PFSK-1 (cell line): Measurements from ENCODE around the gene PRXL2B.

ENCODE experiments used
- FOXP2 ChIP-seq: optimal IDR thresholded peaks from 2 replicates; pipeline ENCODE3; 2011; ENCODE audit warnings: borderline replicate concordance, control low read depth, inconsistent platforms; ENCODE audit not compliant: insufficient read depth; ENCODE audit errors: extremely low read length, extremely low read depth
- POLR2AphosphoS5 ChIP-seq: IDR thresholded peaks from 2 replicates; pipeline ENCODE4 v1.6.1; 2012; ENCODE audit warnings: low read depth, mild to moderate bottlenecking, control low read depth, low read length, moderate library complexity
- REST ChIP-seq, 2 experiments: IDR thresholded peaks; 2 replicates each; pipeline versions ENCODE4 v1.6.1 to v1.8.0; 2011 to 2012; ENCODE audit warnings: low read depth in 2 of 2, low read length in 2 of 2, control low read depth in 1 of 2, inconsistent platforms in 1 of 2, mild to moderate bottlenecking in 1 of 2, moderate library complexity in 1 of 2; ENCODE audit not compliant: insufficient read depth in 1 of 2
- SIN3A ChIP-seq: IDR thresholded peaks from 2 replicates; pipeline ENCODE4 v1.6.1; 2012; ENCODE audit warnings: mild to moderate bottlenecking, low read length, moderate library complexity, borderline replicate concordance; ENCODE audit not compliant: insufficient read depth
- TAF1 ChIP-seq: IDR thresholded peaks from 2 replicates; pipeline ENCODE4 v1.6.1; 2012; ENCODE audit warnings: low read length, control low read depth, borderline replicate concordance; ENCODE audit not compliant: insufficient read depth

PRXL2B gene

GRCh38 chr1:2633366-2633935 is 46.9 kb downstream of the PRXL2B start:
- TF ChIP-seq REST (IDR thresholded peaks at IDR 0.05; ENCODE audit: insufficient read depth in 1 of 2, low read depth in 2 of 2, low read length in 2 of 2) (no peak), SIN3A (no peak), TAF1 (no peak), FOXP2 (no peak), POLR2AphosphoS5 (no peak)

GRCh38 chr1:2633936-2634491 is 47.4 kb downstream of the PRXL2B start:
- no peak for TF ChIP-seq SIN3A
- TF ChIP-seq TAF1, result no peak
- TF ChIP-seq POLR2AphosphoS5, result no peak
- TF ChIP-seq FOXP2, result no peak
- no peak for TF ChIP-seq REST (IDR thresholded peaks at IDR 0.05; ENCODE audit: insufficient read depth in 1 of 2, low read depth in 2 of 2, low read length in 2 of 2)

GRCh38 chr1:2635361-2636010 is 48.9 kb downstream of the PRXL2B start:
- TF ChIP-seq FOXP2, result no peak
- TF ChIP-seq TAF1, result no peak
- no peak for TF ChIP-seq REST (IDR thresholded peaks at IDR 0.05; ENCODE audit: insufficient read depth in 1 of 2, low read depth in 2 of 2, low read length in 2 of 2)
- no peak for TF ChIP-seq SIN3A
- TF ChIP-seq POLR2AphosphoS5, result no peak

- no peak for TF ChIP-seq SIN3A
- no peak for TF ChIP-seq TAF1
- TF ChIP-seq POLR2AphosphoS5, result no peak
- TF ChIP-seq FOXP2, result no peak
- TF ChIP-seq REST (IDR thresholded peaks at IDR 0.05; ENCODE audit: insufficient read depth in 1 of 2, low read depth in 2 of 2, low read length in 2 of 2), result no peak
These were observed 50.2 kb downstream of the PRXL2B start for GRCh38 chr1:2636733-2637132.
